ENCODE measurements around the gene CAPN12. TPM values are rescaled to one million over a fixed set of nuclear protein-coding genes. Genes with fewer than 3 reads are reported as not detected.
A peak's percentile ranks its signal among the peaks of the same experiment; 100 is the strongest.

Gene CAPN12
- total and polyA plus RNA-seq, 10 of the 15 experiments (the other 5 are each of a cell fraction or from before 2014, with no cell fraction given): 0.64 to 4.6 (median 2.0) TPM

GRCh38 chr19:38721496-38721895, 22.8 kb downstream of the CAPN12 start (continued):
- TF ChIP-seq USF1 (IDR thresholded peaks at IDR 0.05; ENCODE audit: borderline replicate concordance, extremely low read length, insufficient read depth, low read depth, low read length) (no peak), RB1 (IDR thresholded peaks at IDR 0.05; ENCODE audit: borderline replicate concordance) (no peak), MTA2 (IDR thresholded peaks at IDR 0.05; ENCODE audit: low read depth) (no peak), BMI1 (IDR thresholded peaks at IDR 0.05; ENCODE audit: borderline replicate concordance) (no peak), NR2C2 (IDR thresholded peaks at IDR 0.05; ENCODE audit: borderline replicate concordance, control insufficient read depth, insufficient read length, low read depth) (no peak), RELA (IDR thresholded peaks at IDR 0.05; ENCODE audit: borderline replicate concordance, partially characterized antibody) (no peak), JUNB (IDR thresholded peaks at IDR 0.05) (no peak), IKZF2 (IDR thresholded peaks at IDR 0.05) (no peak), ASH2L (IDR thresholded peaks at IDR 0.05; ENCODE audit: borderline replicate concordance, low read depth) (no peak)

- no peak for FAIRE-seq
- ChIA-PET POLR2A (interaction anchor here (0.5 kb wide), 1 partner anchor 423 kb away, joined by 5 read pairs; no protein-coding TSS in a partner anchor), RAD21 (ENCODE audit: unreplicated experiment) (no interaction called here), SMC1A (ENCODE audit: uncharacterized antibody, unreplicated experiment) (no interaction called here), CTCF (no interaction called here)
- H3K4me3 ChIP-seq: no peak overlapping the region
- peak; percentile 86 for ATAC-seq
- BruUV-seq (replicated peaks): no TSS peak
- H4K20me1 ChIP-seq (ENCODE audit: control insufficient read depth, insufficient read depth): no peaks in the 10 kb centered on the region
- no peak overlapping the region for H3K27ac ChIP-seq (ENCODE audit: control insufficient read depth, insufficient read depth)
- no peaks in the 10 kb centered on the region for H3K79me2 ChIP-seq (ENCODE audit: control insufficient read depth, insufficient read depth, low read length)
- no peaks in the 10 kb centered on the region for H3K27me3 ChIP-seq (replicated peaks in 1 of 2; ENCODE audit: control insufficient read depth in 2 of 2, insufficient read depth in 2 of 2, low read length in 1 of 2)
- intact Hi-C loops (cut with micrococcal nuclease; ENCODE audit: unreplicated experiment) (no loop called here), in situ Hi-C loops (cut with MboI) (no loop called here)
- H3K4me1 ChIP-seq (ENCODE audit: control insufficient read depth, insufficient read depth, low read length): no peaks in the 10 kb centered on the region
- no peak overlapping the region for H3K9ac ChIP-seq (ENCODE audit: control insufficient read depth, insufficient read depth, low read length)
- 54% methylated on average over 15 of the region's 15 CpGs for WGBS (ENCODE audit: insufficient coverage, insufficient replicate concordance, low lambda C conversion rate, missing lambda C conversion rate)
- no peak for DNase-seq (ENCODE audit: low read depth, low spot score)
- H3K9me3 ChIP-seq (replicated peaks; ENCODE audit: control insufficient read depth, insufficient read depth, low read length): no peaks in the 10 kb centered on the region
- H3K4me2 ChIP-seq (ENCODE audit: control insufficient read depth, insufficient read depth): no peak overlapping the region
- TF ChIP-seq USF1 (IDR thresholded peaks at IDR 0.05; ENCODE audit: borderline replicate concordance, extremely low read length, insufficient read depth, low read depth, low read length) (no peak), BHLHE40 (IDR thresholded peaks at IDR 0.05; ENCODE audit: borderline replicate concordance in 1 of 2, low read depth in 2 of 2, low read length in 1 of 2) (peak in 1 of 2 experiments; percentile 36; a peak in 1 of 4 replicates), CEBPZ (IDR thresholded peaks at IDR 0.05; ENCODE audit: low read depth, low read length) (no peak), TBL1XR1 (IDR thresholded peaks at IDR 0.05; ENCODE audit: low read depth, low read length) (no peak), SUZ12 (IDR thresholded peaks at IDR 0.05; ENCODE audit: unreplicated experiment) (no peak), STAT1 (conservative IDR thresholded peaks at IDR 0.05) (no peak), TCF12 (IDR thresholded peaks at IDR 0.05; ENCODE audit: low read depth, low read length) (0 out of 2 replicates have a peak, but pooled peaks have one; percentile 16), RB1 (IDR thresholded peaks at IDR 0.05; ENCODE audit: borderline replicate concordance) (no peak)
- peaks cover 26 to 42% of the 10 kb centered on the region in 2 experiments for H3K36me3 ChIP-seq (ENCODE audit: control insufficient read depth in 2 of 2, insufficient read depth in 2 of 2, low read length in 1 of 2)
- H2AFZ ChIP-seq (ENCODE audit: control insufficient read depth, low read depth, low read length): no peak overlapping the region
These were observed 23.6 kb downstream of the CAPN12 start for GRCh38 chr19:38720559-38721236.

All from GM12878 (cell line).